Muscle layer of duodenum (tissue), 2 donors: ENCODE results near the gene SLC37A1.

ENCODE experiments used
- H3K27ac ChIP-seq: one replicate; pipeline ENCODE4 v1.7.0; 2013; ENCODE audit warnings: mild to moderate bottlenecking, low read length
- H3K27me3 ChIP-seq: one replicate; pipeline ENCODE4 v1.7.0; 2013; ENCODE audit warnings: low read depth, mild to moderate bottlenecking, control low read depth, low read length
- H3K36me3 ChIP-seq, 2 donors: one replicate each; pipeline ENCODE4 v1.7.0; 2013; ENCODE audit warnings: low read length in 2 of 2, control low read depth in 1 of 2, mild to moderate bottlenecking in 1 of 2; ENCODE audit not compliant: insufficient read depth in 2 of 2, control insufficient read depth in 1 of 2
- H3K4me1 ChIP-seq, 2 donors: one replicate each; pipeline ENCODE4 v1.7.0; 2013; ENCODE audit warnings: low read length in 2 of 2, mild to moderate bottlenecking in 2 of 2, control low read depth in 1 of 2, moderate library complexity in 1 of 2; ENCODE audit not compliant: insufficient read depth in 2 of 2, control insufficient read depth in 1 of 2
- H3K4me3 ChIP-seq, 2 donors: one replicate each; pipeline ENCODE4 v1.7.0; 2013; ENCODE audit warnings: low read length in 2 of 2, low read depth in 1 of 2, mild to moderate bottlenecking in 1 of 2
- H3K9me3 ChIP-seq, 2 donors: one replicate each; pipeline ENCODE4 v1.7.0; 2013; ENCODE audit warnings: low read length in 2 of 2, control low read depth in 1 of 2, mild to moderate bottlenecking in 1 of 2; ENCODE audit not compliant: control insufficient read depth in 1 of 2
- donor health status: healthy.

SLC37A1 gene

DNA sequence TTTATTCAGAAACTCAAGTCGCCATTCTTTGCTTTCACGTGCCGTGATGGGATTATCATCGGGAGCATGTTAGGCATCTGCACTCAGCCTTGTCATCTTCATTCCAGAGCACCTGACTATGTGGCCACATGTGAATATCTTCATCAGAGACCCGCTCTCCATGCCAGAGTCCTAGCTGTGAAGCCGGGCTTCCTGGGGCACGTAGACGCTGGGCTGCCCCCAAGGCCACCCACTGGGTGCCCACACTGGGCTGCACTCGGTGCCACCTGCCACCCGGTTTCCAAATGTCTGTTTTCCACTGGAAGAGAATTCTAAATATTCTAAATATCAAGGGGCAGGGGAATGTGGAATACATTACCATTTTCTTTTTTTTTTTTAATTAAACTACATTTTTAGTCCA, 43.8 kb downstream of the SLC37A1 start:
- H3K27me3 ChIP-seq = no peaks in the 10 kb centered on the region
- no peaks in the 10 kb centered on the region for H3K9me3 ChIP-seq
- H3K36me3 ChIP-seq = peaks cover 40 to 68% of the 10 kb centered on the region in 2 donors
- H3K4me1 ChIP-seq = no peaks in the 10 kb centered on the region
- no peak overlapping the region for H3K27ac ChIP-seq
- no peak overlapping the region for H3K4me3 ChIP-seq

DNA sequence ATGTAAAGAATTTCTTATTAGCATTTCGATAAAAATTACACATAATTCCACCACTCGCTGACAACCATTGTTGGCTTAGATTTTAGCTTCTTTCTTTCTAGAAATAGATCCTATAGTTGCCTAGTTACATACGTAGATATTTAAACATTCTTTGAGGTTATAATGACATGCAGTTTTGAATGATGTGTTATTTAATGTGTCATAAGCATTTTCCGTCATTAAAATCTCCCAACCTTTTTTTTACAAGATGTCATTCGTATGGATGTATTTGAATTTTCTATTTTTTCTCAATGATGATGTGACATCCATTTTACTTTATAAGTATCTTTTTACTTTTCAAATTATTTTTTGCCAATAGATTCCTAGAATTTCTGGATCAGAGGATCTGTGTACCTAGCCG, 44.7 kb downstream of the SLC37A1 start:
- no peak overlapping the region for H3K4me3 ChIP-seq
- peaks cover 42 to 77% of the 10 kb centered on the region in 2 donors for H3K36me3 ChIP-seq
- H3K27me3 ChIP-seq = no peaks in the 10 kb centered on the region
- H3K4me1 ChIP-seq = no peaks in the 10 kb centered on the region
- H3K27ac ChIP-seq = no peak overlapping the region
- H3K9me3 ChIP-seq = no peaks in the 10 kb centered on the region

DNA sequence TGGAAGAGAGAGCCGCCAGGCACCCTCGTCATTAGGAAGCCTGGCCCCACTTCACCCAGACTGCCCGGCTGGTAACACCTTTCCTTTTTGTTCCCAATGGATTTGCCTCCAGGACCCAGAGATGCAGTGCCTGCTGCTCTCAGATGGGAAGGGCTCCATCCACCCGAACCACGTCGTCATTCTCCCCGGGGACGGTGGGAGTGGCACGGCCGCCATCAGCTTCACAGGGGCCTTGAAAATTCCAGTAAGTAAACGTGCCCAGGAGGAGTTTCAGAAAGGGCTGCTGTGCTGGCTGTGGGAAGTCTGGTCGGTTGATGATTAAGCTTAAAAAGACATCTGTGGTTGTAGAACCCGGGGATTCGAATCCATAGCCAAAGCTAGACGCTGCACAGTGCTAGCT, 45.2 kb downstream of the SLC37A1 start:
- Histone ChIP-seq H3K36me3 (peaks cover 44 to 82% of the 10 kb centered on the region in 2 donors), H3K27ac (no peak overlapping the region)

DNA sequence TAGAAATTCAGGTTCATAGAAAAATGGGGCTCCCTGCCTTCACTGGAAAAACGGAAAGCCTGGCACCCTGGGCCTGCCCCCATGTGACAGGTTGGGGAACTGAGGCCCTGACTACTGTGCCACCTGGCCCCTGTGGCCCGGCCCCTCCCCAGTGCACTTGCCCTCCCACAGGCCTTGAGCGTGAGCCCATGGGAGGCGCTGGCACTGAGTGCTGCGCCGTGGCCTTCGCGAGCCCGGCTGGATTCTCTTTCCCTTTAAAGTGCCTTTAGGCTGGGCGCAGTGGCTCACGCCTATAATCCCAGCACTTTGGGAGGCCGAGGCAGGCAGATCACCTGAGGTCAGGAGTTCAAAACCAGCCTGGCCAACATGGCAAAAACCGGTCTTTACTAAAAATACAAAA, 45.7 kb downstream of the SLC37A1 start:
- Histone ChIP-seq H3K27ac (no peak overlapping the region), H3K36me3 (peaks cover 41 to 84% of the 10 kb centered on the region in 2 donors), H3K27me3 (no peaks in the 10 kb centered on the region), H3K4me3 (no peak overlapping the region), H3K9me3 (no peaks in the 10 kb centered on the region), H3K4me1 (no peaks in the 10 kb centered on the region)

More for the DNA sequence above, 45.2 kb downstream of the SLC37A1 start:
- Histone ChIP-seq H3K27me3 (no peaks in the 10 kb centered on the region), H3K4me1 (no peaks in the 10 kb centered on the region), H3K9me3 (no peaks in the 10 kb centered on the region), H3K4me3 (no peak overlapping the region)

- Histone ChIP-seq H3K27me3 (no peaks in the 10 kb centered on the region), H3K4me1 (no peaks in the 10 kb centered on the region), H3K27ac (no peak overlapping the region), H3K36me3 (peaks cover 38 to 83% of the 10 kb centered on the region in 2 donors), H3K9me3 (no peaks in the 10 kb centered on the region), H3K4me3 (no peak overlapping the region)
These were observed 47.0 kb downstream of the SLC37A1 start for GRCh38 chr21:42560517-42561179.

DNA sequence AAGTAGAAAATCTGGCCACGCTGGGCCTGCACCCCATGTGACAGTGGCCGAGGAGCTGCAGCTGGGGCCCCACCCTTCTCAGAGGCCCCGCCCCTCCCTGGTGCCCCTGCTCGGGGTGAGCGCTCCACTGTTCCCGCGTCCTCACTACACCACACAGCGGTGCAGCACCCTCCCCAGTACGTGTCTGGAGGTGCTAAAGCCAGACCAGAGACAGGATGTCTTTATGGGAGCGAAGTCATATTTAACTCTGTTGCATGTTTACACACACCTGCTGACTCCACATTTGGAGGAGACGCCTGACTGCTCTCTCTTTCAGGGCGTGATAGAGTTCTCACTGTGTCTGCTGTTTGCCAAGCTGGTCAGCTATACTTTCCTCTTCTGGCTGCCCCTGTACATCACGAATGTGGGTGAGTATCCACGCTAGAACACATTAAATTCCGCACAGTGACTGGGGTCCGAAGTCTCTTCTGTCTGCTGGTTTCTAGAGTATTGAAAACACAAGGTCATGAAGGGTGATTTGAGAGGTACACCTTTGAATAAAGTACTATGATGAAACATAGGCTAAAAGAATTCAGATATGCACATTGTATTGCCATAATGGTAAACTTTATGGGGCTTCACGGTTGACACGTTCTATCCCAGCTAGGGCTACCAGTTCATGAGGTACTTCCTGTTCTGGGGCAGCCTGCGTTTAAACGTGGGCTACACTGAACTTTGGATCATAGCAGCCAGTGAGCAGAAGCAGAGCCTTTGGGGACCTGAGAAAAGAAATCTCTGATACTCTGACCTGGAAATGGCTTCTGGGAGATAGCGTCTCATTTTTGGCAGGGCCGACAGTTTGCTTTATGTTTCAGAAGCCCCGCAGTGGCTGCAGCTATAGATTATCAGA, 48.4 kb downstream of the SLC37A1 start:
- H3K36me3 ChIP-seq = peaks cover 36 to 84% of the 10 kb centered on the region in 2 donors
- no peak overlapping the region for H3K4me3 ChIP-seq
- no peaks in the 10 kb centered on the region for H3K9me3 ChIP-seq
- H3K4me1 ChIP-seq = no peaks in the 10 kb centered on the region
- no peaks in the 10 kb centered on the region for H3K27me3 ChIP-seq
- H3K27ac ChIP-seq = no peak overlapping the region

DNA sequence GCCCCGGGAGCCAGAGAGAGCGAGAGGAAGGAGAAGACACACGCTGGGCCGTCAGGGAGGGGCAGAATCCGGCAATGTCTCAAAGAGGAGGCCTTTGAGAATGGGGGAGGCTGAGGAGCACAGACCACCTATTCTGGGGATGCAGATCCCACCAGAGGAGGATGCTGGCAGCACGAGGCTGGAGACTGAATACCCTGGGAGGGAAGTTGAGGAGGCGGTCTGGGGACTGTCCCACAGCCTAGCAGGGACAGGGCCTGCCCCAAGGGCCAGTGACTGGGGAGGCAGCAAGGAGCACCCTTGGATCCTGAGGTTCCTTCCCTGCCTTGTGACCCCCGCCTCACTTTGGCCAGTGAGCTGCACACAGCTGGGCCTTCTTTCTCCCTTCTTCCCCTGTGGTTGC, 49.2 kb downstream of the SLC37A1 start:
- no peaks in the 10 kb centered on the region for H3K9me3 ChIP-seq
- peaks cover 40 to 87% of the 10 kb centered on the region in 2 donors for H3K36me3 ChIP-seq
- no peaks in the 10 kb centered on the region for H3K27me3 ChIP-seq
- H3K4me3 ChIP-seq = no peak overlapping the region
- no peaks in the 10 kb centered on the region for H3K4me1 ChIP-seq
- H3K27ac ChIP-seq = no peak overlapping the region

DNA sequence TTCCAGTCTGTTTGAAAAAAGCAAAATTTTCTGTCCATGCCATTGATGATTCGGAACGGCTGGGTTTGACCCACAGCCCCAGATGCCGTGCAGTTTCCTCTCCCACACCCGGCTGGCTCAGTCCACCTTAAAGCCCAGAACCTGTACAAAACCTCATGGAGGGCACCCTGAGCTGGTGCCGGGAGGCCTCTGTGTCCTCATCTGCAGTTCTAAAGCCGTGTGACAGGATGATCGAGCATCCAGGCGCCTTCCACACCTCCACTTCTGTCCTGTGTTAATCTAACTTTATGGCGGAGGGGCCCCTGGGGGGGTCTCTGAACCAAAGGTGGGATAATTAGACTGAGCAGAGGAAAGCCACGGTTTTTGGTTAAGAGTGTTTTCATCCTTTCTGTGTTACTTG, 49.6 kb downstream of the SLC37A1 start:
- Histone ChIP-seq H3K4me3 (no peak overlapping the region), H3K4me1 (no peaks in the 10 kb centered on the region), H3K27ac (no peak overlapping the region), H3K36me3 (peaks cover 40 to 87% of the 10 kb centered on the region in 2 donors), H3K27me3 (no peaks in the 10 kb centered on the region), H3K9me3 (no peaks in the 10 kb centered on the region)

DNA sequence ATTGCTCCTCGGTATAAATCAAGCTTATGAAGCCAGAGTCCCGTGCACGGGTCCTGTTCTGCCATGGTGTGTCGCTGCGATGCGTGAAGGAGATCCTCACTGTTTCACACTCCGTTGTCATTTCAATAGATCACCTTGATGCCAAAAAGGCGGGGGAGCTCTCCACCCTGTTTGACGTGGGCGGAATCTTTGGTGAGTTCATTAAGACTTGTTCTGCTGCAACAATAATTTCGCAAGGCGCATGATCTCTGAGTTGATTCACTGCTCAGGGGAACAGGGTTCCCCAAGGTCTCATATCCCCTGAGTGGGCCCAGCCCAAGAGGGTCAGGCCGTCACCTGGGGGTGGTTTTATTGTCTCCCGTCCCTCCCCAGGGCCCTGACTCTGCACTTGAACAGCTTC, 50.0 kb downstream of the SLC37A1 start:
- H3K27ac ChIP-seq = no peak overlapping the region
- peaks cover 39 to 90% of the 10 kb centered on the region in 2 donors for H3K36me3 ChIP-seq

DNA sequence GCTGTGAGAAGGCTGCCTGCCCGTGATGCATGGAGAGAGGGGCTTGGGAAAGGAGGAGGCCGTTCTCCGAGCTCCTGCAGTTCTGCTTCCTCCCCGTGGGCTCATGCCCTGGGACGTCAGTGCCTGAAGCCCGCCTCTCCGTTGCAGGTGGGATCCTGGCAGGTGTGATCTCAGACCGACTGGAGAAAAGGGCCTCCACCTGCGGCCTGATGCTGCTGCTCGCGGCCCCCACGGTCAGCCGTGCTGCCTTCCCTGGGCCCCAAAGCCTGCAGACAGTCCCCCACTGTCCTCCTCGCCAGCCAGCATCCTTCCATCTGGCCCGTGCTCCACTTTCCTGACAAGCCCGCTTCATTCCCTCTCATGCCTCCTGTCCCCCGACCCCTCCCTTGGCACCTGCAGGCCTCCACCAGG, 50.9 kb downstream of the SLC37A1 start:
- H3K27me3 ChIP-seq = no peaks in the 10 kb centered on the region
- no peaks in the 10 kb centered on the region for H3K9me3 ChIP-seq
- H3K4me3 ChIP-seq = no peak overlapping the region
- peaks cover 39 to 91% of the 10 kb centered on the region in 2 donors for H3K36me3 ChIP-seq
- no peaks in the 10 kb centered on the region for H3K4me1 ChIP-seq
- H3K27ac ChIP-seq = no peak overlapping the region

More for the DNA sequence above, 50.0 kb downstream of the SLC37A1 start:
- H3K4me3 ChIP-seq = no peak overlapping the region
- H3K27me3 ChIP-seq = no peaks in the 10 kb centered on the region
- no peaks in the 10 kb centered on the region for H3K9me3 ChIP-seq
- H3K4me1 ChIP-seq = no peaks in the 10 kb centered on the region

GRCh38 chr21:42565206-42565810, 51.7 kb downstream of the SLC37A1 start:
- Histone ChIP-seq H3K4me1 (no peaks in the 10 kb centered on the region), H3K36me3 (peaks cover 39 to 91% of the 10 kb centered on the region in 2 donors), H3K9me3 (no peaks in the 10 kb centered on the region), H3K27me3 (no peaks in the 10 kb centered on the region), H3K27ac (no peak overlapping the region), H3K4me3 (no peak overlapping the region)
